Measurements from ENCODE around the gene TMEM40.

GRCh38 chr3:12730506-12731242 is 28.4 kb downstream of the TMEM40 start:
- TF ChIP-seq CTCF (IDR thresholded peaks at IDR 0.05) (no peak), POLR2A (IDR thresholded peaks at IDR 0.05) (no peak)
